ENCODE measurements around the gene TMPRSS6. TPM values are rescaled to one million over a fixed set of nuclear protein-coding genes. Genes with fewer than 3 reads are reported as not detected.

The TMPRSS6 gene
- total RNA-seq, 2 experiments from 2014 or later = 10.7 to 10.9 TPM

DNA sequence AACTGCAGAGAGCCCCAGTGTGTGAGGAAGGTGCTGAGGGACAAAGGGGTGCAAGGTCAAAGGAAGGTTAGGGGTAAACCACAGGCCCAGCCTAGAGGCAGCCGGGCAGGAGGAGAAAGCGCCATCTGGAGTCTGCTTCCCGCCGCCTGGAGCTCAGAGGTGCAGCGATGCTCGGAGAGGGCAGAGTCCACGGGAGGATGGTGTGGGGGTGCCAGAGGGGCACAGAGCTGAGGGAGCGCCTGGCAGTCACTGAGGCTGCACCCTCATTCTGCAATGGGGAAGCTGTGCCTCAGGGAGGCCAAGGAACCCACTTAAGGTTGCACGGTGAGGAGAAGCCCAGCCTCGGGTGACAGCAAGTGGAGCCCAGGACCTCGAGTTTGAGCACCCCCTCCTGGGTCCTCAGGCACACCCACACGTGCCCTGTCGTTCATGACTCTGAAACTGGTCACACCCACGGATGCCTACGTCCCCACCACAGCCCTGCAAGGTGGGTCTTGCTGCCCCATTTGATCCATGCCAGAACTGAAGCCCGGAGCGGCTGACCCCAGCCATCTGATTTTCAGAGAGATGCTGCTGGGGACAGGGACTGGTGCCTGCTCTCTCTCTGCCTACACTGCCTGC is 38.6 kb upstream of the TMPRSS6 start:
- intact Hi-C loops (cut with micrococcal nuclease) = loop anchor here (1.0 to 5.0 kb wide), 3 partner anchors 10 to 84 kb away; no protein-coding TSS in a partner anchor
- peak overlapping the region; percentile 96 for H3K27ac Mint-ChIP-seq
- CTCF ChIA-PET = interaction anchor here (0.6 to 5.3 kb wide), 13 partner anchors 9 to 522 kb away, joined by 3 to 48 read pairs (median 6); no protein-coding TSS in a partner anchor
- peaks cover 56% of the 10 kb centered on the region for H3K4me1 Mint-ChIP-seq (ENCODE audit: low read depth)
- H3K4me3 Mint-ChIP-seq = peak overlapping the region; percentile 87
- peaks cover 4% of the 10 kb centered on the region for H3K9me3 Mint-ChIP-seq
- peak; percentile 51 for DNase-seq
- H3K27me3 Mint-ChIP-seq (ENCODE audit: low read depth) = no peaks in the 10 kb centered on the region
- peaks cover 43% of the 10 kb centered on the region for H3K36me3 Mint-ChIP-seq (ENCODE audit: low read depth)

DNA sequence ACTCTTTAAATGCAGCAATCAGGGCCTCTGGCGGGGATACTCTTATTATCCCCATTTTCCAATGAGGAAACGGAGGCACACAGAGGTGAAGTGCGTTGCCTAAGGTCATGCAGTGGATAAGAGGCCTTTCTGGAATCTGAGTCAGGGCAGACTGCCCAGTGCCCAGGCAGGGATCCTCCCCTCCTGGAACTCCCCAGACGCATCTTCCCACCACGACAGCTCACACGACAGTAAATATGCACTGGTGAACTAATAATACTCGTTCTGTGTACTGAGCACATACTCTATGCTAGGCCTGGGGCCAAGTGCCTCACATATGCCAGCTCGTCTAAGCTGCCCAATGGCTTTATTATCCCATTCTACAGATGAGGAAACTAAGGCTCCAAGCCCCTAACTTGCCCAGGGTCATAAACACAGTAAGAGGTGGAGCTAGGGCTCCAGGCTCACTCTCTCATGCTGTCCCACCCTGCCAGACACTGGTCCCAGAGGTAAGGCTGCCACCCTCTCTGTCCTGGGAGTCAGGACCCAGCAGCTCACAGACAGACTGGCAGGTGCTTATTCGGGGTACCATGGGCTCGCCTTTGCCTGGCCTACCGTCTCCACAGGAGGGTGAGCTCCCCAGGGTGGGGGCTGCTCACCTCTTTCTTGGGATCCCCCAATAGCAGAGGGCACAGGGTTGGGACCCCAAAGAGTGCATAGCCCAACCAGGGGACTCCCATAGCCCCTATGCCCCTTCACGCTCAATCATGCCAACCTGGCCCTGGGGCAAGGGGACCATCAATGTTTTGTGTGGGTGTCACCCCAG is 37.9 kb upstream of the TMPRSS6 start:
- CTCF ChIA-PET = interaction anchor here (0.6 to 5.3 kb wide), 10 partner anchors 9 to 521 kb away, joined by 3 to 48 read pairs (median 6); no protein-coding TSS in a partner anchor
- H3K36me3 Mint-ChIP-seq (ENCODE audit: low read depth) = peaks cover 47% of the 10 kb centered on the region
- peaks cover 56% of the 10 kb centered on the region for H3K4me1 Mint-ChIP-seq (ENCODE audit: low read depth)
- peak; percentile 46 for DNase-seq
- peak overlapping the region; percentile 87 for H3K4me3 Mint-ChIP-seq
- peaks cover 4% of the 10 kb centered on the region for H3K9me3 Mint-ChIP-seq
- H3K27ac Mint-ChIP-seq = peak overlapping the region; percentile 96
- no peaks in the 10 kb centered on the region for H3K27me3 Mint-ChIP-seq (ENCODE audit: low read depth)
- intact Hi-C loops (cut with micrococcal nuclease) = loop anchor here (5.0 kb wide), 2 partner anchors 50 to 85 kb away; no protein-coding TSS in a partner anchor

DNA sequence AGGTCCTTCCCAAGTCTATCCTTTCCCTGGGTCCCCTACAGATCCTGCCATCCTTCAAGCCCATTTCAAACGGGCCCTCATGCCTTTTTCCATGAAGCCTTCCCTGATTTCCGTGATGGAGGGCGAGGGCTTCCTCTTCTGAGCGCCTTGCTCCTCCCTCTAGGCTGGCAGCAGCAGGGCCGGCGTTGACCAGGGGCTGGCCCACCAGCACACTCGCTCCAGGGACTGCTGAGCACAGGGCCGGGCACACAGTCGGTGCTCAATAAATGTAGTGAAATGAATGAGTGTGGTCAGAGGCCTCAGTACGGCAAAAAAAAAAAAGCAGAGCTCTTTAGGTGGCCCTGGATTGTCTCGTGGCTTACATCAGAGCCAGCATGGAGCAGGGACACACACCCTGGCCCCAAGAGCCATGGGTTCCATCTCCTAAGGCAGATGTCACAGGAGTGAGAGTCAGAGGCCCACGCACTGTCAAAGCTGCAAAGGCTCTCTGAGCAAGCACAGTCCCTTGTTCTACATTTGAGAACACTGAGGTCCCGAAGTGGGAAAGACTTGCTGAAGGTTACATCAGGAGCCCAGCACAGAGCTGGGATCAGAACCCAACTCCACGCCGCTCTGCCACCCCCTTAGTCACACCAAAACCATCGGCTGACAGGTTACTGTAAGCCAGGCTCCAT is 37.1 kb upstream of the TMPRSS6 start:
- intact Hi-C loops (cut with micrococcal nuclease) = loop anchor here (5.0 kb wide), 2 partner anchors 51 to 86 kb away; no protein-coding TSS in a partner anchor
- Mint-ChIP-seq H3K27me3 (ENCODE audit: low read depth) (no peaks in the 10 kb centered on the region), H3K9me3 (peaks cover 4% of the 10 kb centered on the region), H3K4me3 (peak overlapping the region; percentile 87), H3K4me1 (ENCODE audit: low read depth) (peaks cover 58% of the 10 kb centered on the region), H3K36me3 (ENCODE audit: low read depth) (peaks cover 47% of the 10 kb centered on the region), H3K27ac (peak overlapping the region; percentile 96)
- CTCF ChIA-PET = interaction anchor here (1.5 to 5.3 kb wide), 6 partner anchors 15 to 70 kb away, joined by 3 to 48 read pairs (median 18); no protein-coding TSS in a partner anchor
- DNase-seq = no peak

DNA sequence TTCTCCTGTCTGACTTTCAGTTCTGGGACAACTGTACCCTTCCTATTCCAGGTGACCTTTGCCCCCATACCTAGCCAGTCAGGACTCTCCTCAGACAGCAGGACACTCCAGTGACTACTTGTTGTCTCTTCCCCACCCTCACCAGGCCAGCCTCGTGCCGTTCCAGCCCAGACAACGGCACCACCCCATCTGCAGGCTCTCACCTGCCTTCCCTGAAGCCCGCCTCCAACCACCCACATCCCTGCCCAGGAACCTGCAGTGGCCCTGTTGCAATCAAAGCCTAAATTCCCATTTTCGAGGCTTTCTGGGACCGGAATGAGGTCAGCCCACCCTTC is 36.5 kb upstream of the TMPRSS6 start:
- Mint-ChIP-seq H3K4me3 (peak overlapping the region; percentile 87), H3K36me3 (ENCODE audit: low read depth) (peaks cover 51% of the 10 kb centered on the region), H3K27me3 (ENCODE audit: low read depth) (no peaks in the 10 kb centered on the region), H3K27ac (peak overlapping the region; percentile 96), H3K4me1 (ENCODE audit: low read depth) (peaks cover 61% of the 10 kb centered on the region), H3K9me3 (peaks cover 4% of the 10 kb centered on the region)
- no peak for DNase-seq
- intact Hi-C loops (cut with micrococcal nuclease) = loop anchor here (5.0 kb wide), 2 partner anchors 51 to 86 kb away; no protein-coding TSS in a partner anchor
- CTCF ChIA-PET = interaction anchor here (1.4 to 5.3 kb wide), 2 partner anchors 16 to 66 kb away, joined by 6 to 48 read pairs; no protein-coding TSS in a partner anchor

DNA sequence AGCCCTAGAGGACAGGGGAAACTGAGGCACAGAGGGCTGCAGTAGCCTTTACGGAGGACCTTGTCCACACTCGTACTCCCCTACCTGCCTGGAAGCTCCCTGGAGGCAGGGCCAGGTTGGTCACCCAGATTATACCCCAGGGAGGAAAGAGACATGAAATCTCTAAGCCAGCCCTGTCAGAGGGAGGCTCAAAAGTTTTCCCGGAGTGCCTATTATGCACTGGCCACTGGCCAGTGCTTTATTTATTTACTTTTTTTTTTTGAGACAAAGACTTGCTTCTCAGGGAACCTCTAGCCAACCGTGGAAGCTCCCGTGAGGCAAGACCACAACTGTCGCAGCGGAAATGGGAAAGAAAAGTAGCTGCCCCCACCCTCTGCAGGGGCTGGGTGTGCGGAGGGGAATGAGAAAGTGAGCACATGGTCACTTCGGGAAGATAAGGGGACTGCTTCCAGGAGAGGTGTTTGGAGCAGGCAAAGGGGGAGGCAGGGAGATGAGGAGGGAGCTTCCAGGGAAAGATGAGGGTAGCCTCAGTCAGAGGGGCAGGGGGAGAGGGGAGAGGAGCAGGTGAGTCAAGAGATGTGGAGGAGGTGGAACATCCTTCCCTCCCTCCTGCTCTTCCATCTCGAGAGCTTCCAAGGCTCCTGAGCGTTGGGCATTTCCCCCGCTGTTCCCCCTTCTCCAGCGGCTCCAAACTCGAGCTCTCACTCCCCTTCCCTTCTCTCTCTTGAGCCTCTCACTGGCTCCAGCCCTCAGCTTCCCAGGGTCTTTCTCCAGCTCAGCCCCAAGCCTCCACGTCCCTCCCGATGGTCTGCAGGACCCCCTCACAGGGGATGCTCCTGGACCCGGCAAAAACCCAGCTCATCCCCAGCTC is 35.9 kb upstream of the TMPRSS6 start:
- peak overlapping the region; percentile 87 for H3K4me3 Mint-ChIP-seq
- H3K36me3 Mint-ChIP-seq (ENCODE audit: low read depth) = peaks cover 54% of the 10 kb centered on the region
- no peaks in the 10 kb centered on the region for H3K9me3 Mint-ChIP-seq
- H3K27ac Mint-ChIP-seq = peak overlapping the region; percentile 96
- CTCF ChIA-PET = interaction anchor here (0.8 to 1.5 kb wide), 5 partner anchors 17 to 66 kb away, joined by 3 to 6 read pairs (median 3); no protein-coding TSS in a partner anchor
- H3K27me3 Mint-ChIP-seq (ENCODE audit: low read depth) = no peaks in the 10 kb centered on the region
- peaks cover 60% of the 10 kb centered on the region for H3K4me1 Mint-ChIP-seq (ENCODE audit: low read depth)
- intact Hi-C loops (cut with micrococcal nuclease) = loop anchor here (5.0 kb wide), 2 partner anchors 52 to 87 kb away; no protein-coding TSS in a partner anchor
- DNase-seq = no peak

DNA sequence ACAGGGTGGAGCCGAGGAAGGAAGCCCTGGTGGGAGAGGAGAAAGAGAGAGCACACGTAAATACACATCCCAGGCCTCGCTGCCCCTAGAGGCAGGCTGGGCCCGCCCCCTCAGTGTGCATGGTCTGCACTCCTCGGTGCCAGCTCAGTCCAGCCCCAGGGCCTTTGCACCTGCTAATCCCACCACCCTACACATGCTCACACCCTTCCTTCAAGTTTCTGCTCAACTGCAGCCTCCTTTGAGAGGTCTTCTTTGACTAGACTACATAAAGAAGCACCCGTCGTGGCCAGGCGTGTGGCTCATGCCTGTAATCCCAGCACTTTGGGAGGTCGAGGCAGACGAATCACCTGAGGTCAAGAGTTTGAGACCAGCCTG is 34.7 kb upstream of the TMPRSS6 start:
- Mint-ChIP-seq H3K4me1 (ENCODE audit: low read depth) (peaks cover 66% of the 10 kb centered on the region), H3K4me3 (no peak overlapping the region), H3K9me3 (no peaks in the 10 kb centered on the region), H3K36me3 (ENCODE audit: low read depth) (peaks cover 59% of the 10 kb centered on the region), H3K27ac (no peak overlapping the region), H3K27me3 (ENCODE audit: low read depth) (no peaks in the 10 kb centered on the region)
- no peak for DNase-seq
- CTCF ChIA-PET = interaction anchor here (1.4 to 1.5 kb wide), 3 partner anchors 17 to 53 kb away, joined by 3 to 5 read pairs (median 3); no protein-coding TSS in a partner anchor
- intact Hi-C loops (cut with micrococcal nuclease) = no loop called here

DNA sequence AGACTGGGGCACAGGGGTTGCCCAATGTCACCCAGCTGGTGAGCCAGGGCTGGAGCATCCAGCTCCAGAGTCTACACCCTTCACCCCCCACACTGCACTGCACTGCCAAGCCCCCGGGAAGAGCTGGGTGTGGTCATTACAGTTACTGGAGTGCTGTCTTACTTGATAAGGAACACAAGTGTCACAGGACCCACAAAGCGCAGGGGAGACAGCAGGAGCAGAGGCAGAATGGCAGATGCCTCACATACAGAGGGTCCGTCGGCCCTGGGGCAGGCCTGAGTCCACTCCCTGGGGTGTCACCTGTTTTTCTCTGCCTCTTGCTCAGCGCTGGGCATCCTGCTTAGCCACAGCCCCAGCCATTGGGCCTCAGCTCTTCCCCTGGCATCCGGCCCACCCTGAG is 32.5 kb upstream of the TMPRSS6 start:
- H3K27ac Mint-ChIP-seq = no peak overlapping the region
- H3K4me1 Mint-ChIP-seq (ENCODE audit: low read depth) = peaks cover 70% of the 10 kb centered on the region
- H3K4me3 Mint-ChIP-seq = no peak overlapping the region
- H3K36me3 Mint-ChIP-seq (ENCODE audit: low read depth) = peaks cover 63% of the 10 kb centered on the region
- no peak for DNase-seq
- intact Hi-C loops (cut with micrococcal nuclease) = no loop called here
- peaks cover 3% of the 10 kb centered on the region for H3K9me3 Mint-ChIP-seq
- H3K27me3 Mint-ChIP-seq (ENCODE audit: low read depth) = no peaks in the 10 kb centered on the region
- CTCF ChIA-PET = interaction anchor here (1.9 kb wide), 1 partner anchor 55 kb away, joined by 7 read pairs; no protein-coding TSS in a partner anchor

DNA sequence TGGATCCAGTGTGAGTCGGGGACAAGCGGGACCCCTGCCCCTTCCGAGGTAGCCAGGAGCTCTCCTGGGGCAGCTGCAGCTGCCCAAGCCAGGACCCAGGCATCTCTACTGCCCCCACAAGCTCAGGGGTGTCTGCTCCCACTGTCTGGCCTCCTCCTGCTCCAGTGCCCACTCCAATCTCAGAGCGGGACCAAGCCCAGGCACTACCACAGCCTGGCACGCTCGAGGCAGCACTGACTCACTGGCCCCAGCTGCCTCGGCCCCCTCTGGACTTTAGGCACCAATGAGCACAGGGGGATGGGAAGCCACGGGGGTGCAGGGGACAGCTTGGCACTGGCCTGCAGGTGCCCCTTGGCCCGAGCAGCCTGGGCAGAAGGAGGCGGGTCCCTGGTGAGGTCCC is 32.0 kb upstream of the TMPRSS6 start:
- H3K36me3 Mint-ChIP-seq (ENCODE audit: low read depth) = peaks cover 65% of the 10 kb centered on the region

DNA sequence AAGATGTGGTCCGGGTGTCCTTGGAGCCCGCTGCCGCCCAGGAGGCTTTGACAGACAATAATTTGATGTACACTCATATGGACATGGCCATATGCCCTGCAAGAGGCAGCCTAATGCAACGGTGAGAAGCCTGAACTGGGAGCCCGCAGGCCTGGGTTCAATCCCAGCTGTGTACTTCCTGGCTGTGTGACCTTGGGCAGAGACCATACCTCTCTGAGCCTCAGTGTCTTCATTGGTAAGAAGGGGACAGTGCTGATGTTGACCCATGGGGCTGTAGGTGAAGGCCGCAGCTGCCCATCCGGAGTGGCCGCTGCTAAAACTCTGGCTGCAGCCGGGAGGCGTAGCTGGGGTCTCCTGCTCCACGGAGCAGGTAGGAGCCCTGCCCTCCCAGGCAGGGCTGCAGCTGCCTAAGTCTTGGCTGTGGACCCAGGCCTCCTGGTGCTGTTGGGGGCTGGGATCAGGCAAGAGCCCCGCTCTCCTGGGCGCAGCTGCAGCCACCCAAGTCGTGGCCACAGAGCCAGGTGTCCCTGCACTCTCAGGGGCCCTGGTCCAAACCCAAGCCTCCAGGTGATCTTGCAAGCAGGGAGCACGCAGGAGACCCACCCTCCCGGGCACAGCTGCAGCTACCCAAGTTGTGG is 31.3 kb upstream of the TMPRSS6 start:
- Mint-ChIP-seq H3K27me3 (ENCODE audit: low read depth) (no peaks in the 10 kb centered on the region), H3K27ac (peak overlapping the region; percentile 61), H3K4me3 (no peak overlapping the region), H3K9me3 (peaks cover 3% of the 10 kb centered on the region), H3K36me3 (ENCODE audit: low read depth) (peaks cover 60% of the 10 kb centered on the region), H3K4me1 (ENCODE audit: low read depth) (peaks cover 64% of the 10 kb centered on the region)
- no peak for DNase-seq
- intact Hi-C loops (cut with micrococcal nuclease) = no loop called here
- CTCF ChIA-PET = interaction anchor here (0.7 to 2.2 kb wide), 7 partner anchors 8 to 62 kb away, joined by 3 to 7 read pairs (median 5); partner anchors contain the start of gene IL2RB

More for the DNA sequence above, 32.0 kb upstream of the TMPRSS6 start:
- Mint-ChIP-seq H3K4me3 (no peak overlapping the region), H3K4me1 (ENCODE audit: low read depth) (peaks cover 70% of the 10 kb centered on the region), H3K27me3 (ENCODE audit: low read depth) (no peaks in the 10 kb centered on the region), H3K9me3 (peaks cover 3% of the 10 kb centered on the region), H3K27ac (peak overlapping the region; percentile 61)
- intact Hi-C loops (cut with micrococcal nuclease) = no loop called here
- CTCF ChIA-PET = interaction anchor here (1.9 kb wide), 1 partner anchor 56 kb away, joined by 7 read pairs; no protein-coding TSS in a partner anchor
- no peak for DNase-seq

DNA sequence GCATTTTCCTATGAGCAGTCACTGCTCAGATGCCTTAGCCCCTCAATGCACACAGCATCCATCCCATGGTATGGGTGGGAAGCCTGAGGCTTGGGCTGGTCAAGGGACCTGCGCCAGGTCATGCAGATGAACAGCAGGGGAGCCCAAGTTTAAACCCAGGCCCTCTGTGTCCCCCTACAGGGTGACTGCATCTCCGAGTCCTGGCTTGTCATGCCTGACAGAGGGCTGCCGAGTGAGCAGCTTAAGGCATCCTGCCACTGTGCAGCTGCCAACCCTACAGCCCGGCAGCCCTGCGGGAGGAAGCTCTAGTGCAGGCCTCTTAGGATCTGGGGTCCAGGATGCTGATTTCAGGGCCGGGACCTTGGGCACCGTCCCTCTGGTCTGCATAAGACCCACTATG is 30.2 kb upstream of the TMPRSS6 start:
- intact Hi-C loops (cut with micrococcal nuclease) = no loop called here
- peak overlapping the region; percentile 95 for H3K27ac Mint-ChIP-seq
- H3K27me3 Mint-ChIP-seq (ENCODE audit: low read depth) = no peaks in the 10 kb centered on the region

More for the DNA sequence above, 30.2 kb upstream of the TMPRSS6 start:
- DNase-seq = no peak
- CTCF ChIA-PET = interaction anchor here (0.6 to 2.2 kb wide), 8 partner anchors 9 to 61 kb away, joined by 3 to 7 read pairs (median 4); partner anchors contain the start of gene IL2RB
- peaks cover 55% of the 10 kb centered on the region for H3K4me1 Mint-ChIP-seq (ENCODE audit: low read depth)
- peaks cover 3% of the 10 kb centered on the region for H3K9me3 Mint-ChIP-seq
- H3K4me3 Mint-ChIP-seq = no peak overlapping the region
- peaks cover 63% of the 10 kb centered on the region for H3K36me3 Mint-ChIP-seq (ENCODE audit: low read depth)
